Esophagus muscularis mucosa (tissue), 3 donors: ENCODE measurements around the gene CD38.

Experiments used
- EP300 ChIP-seq: sonication (generic); formaldehyde crosslinking; IDR thresholded peaks from one replicate; pipeline ENCODE4 v1.6.1; 2017; ENCODE audit warnings: antibody characterized with exemption
- POLR2AphosphoS5 ChIP-seq, 2 donors: sonication (generic); formaldehyde crosslinking; IDR thresholded peaks; one replicate each; pipeline ENCODE4 v1.6.1; 2017; ENCODE audit warnings: antibody characterized with exemption in 2 of 2

DNA sequence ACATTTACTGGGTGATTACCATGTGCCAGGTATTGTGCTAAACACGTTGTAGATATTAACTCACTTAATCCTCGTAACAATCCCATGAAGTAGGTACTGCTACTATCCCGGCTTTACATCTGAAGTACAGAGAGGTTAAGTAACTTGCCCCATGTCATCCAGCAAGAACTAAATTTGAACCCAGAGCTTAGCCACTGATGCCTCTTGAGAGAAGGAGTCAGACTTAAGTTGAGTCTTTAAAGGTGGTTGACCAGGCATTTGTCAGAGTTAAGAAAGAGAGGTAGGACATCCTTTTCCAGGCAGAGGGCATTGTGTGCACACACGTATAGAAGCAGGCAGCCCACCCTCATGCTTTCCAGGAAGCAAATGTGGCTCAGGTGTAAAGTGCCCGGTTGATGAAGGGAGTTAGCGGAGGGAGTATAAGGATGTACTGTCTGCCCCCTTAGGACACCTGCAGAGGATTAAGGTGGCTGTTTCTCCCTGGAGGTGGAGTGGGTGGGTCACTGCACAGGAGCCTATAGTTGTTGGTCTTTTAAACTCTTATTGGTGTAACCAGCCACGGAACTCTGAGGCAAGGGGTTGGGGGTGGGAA is 335 bp upstream of the CD38 start:
- TF ChIP-seq POLR2AphosphoS5 (IDR thresholded peaks at IDR 0.05) (no peak), EP300 (no peak)
